Measurements from ENCODE around the gene DHRS3. TPM values are rescaled to one million over a fixed set of nuclear protein-coding genes. Genes with fewer than 3 reads are reported as not detected.

Gene DHRS3
- total and polyA plus RNA-seq, 2 of the 13 experiments (the other 11 are each of a cell fraction or from before 2014, with no cell fraction given): 48.5 to 90.5 TPM

GRCh38 chr1:12598974-12599373 is 19.0 kb downstream of the DHRS3 start (continued):
- TF ChIP-seq SNAPC2 (CRISPR knock-in tag; IDR thresholded peaks at IDR 0.05) (no peak), ZNF75D (CRISPR knock-in tag; IDR thresholded peaks at IDR 0.05; ENCODE audit: borderline replicate concordance) (no peak), TRIM22 (IDR thresholded peaks at IDR 0.05) (no peak), JUND (CRISPR knock-in tag; IDR thresholded peaks at IDR 0.05) (no peak), NCOA5 (CRISPR knock-in tag; IDR thresholded peaks at IDR 0.05) (no peak), GMEB1 (CRISPR knock-in tag; IDR thresholded peaks at IDR 0.05; ENCODE audit: borderline replicate concordance) (no peak), ZNF687 (CRISPR knock-in tag; IDR thresholded peaks at IDR 0.05) (peak; percentile 17; the same call in 1 of the 2 replicates), ZNF414 (CRISPR knock-in tag; IDR thresholded peaks at IDR 0.05) (no peak), POLR2A (IDR thresholded peaks at IDR 0.05; ENCODE audit: insufficient read depth in 1 of 2, low read depth in 2 of 2, low read length in 2 of 2) (peak in 1 of 2 experiments; percentile 26; a peak in 1 of 4 replicates), RBFOX2 (IDR thresholded peaks at IDR 0.05; ENCODE audit: low read depth, low read length) (peak; percentile 27; the same call in 1 of the 2 replicates), ZNF691 (CRISPR knock-in tag; IDR thresholded peaks at IDR 0.05; ENCODE audit: borderline replicate concordance, low read depth) (no peak), ZNF331 (CRISPR knock-in tag; IDR thresholded peaks at IDR 0.05) (no peak), ZNF563 (CRISPR knock-in tag; IDR thresholded peaks at IDR 0.05) (no peak), ZNF652 (CRISPR knock-in tag; IDR thresholded peaks at IDR 0.05; ENCODE audit: borderline replicate concordance, low read depth) (0 out of 2 replicates have a peak, but pooled peaks have one; percentile 24), IRX3 (CRISPR knock-in tag; IDR thresholded peaks at IDR 0.05; ENCODE audit: borderline replicate concordance, low read depth) (no peak), ZBTB26 (CRISPR knock-in tag; IDR thresholded peaks at IDR 0.05; ENCODE audit: borderline replicate concordance) (no peak)
